Endothelial cell of umbilical vein (primary cell): ENCODE results near the gene SLC1A7. TPM values are rescaled to one million over a fixed set of nuclear protein-coding genes. Genes with fewer than 3 reads are reported as not detected.

Experiments
- BruUV-seq: library from RNA; stranded (reverse); fragments of 400-500 nt; replicated peaks from 2 replicates; lab custom pipeline; 2021; lab: Mats Ljungman, UMichigan
- CTCF ChIA-PET: fragments of 300-600, 350-600 bp; sonication (Branson Sonifier 250); formaldehyde crosslinking; loops from one replicate; lab custom pipeline; 2021; ENCODE audit warnings: antibody characterized with exemption, inconsistent platforms; lab: Charles Lee
- POLR2A ChIA-PET: fragments of 300-600, 350-600 bp; sonication (Branson Sonifier 250); formaldehyde crosslinking; loops from one replicate; lab custom pipeline; 2021; ENCODE audit warnings: antibody characterized with exemption, inconsistent platforms; lab: Charles Lee
- DNase-seq: peaks from one replicate; pipeline ENCODE4 v3.0.0-alpha.2; 2011; ENCODE audit warnings: low read depth, low spot score
- FAIRE-seq: peaks from 2 replicates; lab custom pipeline; 2011; peaks lifted over from hg19 to GRCh38; lab: Jason Lieb, UNC
- H2AFZ ChIP-seq: 2 replicates; pipeline ENCODE4 v1.6.0; 2012; ENCODE audit warnings: low read depth, low read length, control low read depth, inconsistent platforms
- H3K27ac ChIP-seq: 2 replicates; pipeline ENCODE4 v1.5.1; 2011; ENCODE audit warnings: low read depth, mild to moderate bottlenecking, control low read depth, low read length, moderate library complexity; ENCODE audit not compliant: insufficient read depth
- H3K27me3 ChIP-seq, 2 experiments: 2 replicates each; pipeline versions ENCODE4 v1.6.0 to v1.6.1; 2011; ENCODE audit warnings: low read length in 2 of 2, mixed read lengths in 1 of 2; ENCODE audit not compliant: control insufficient read depth in 2 of 2, insufficient read depth in 2 of 2
- H3K36me3 ChIP-seq, 2 experiments: 2 replicates in 1 of 2; 3 replicates in 1 of 2; pipeline ENCODE4 v1.5.1; 2011; ENCODE audit warnings: low read length in 2 of 2, mild to moderate bottlenecking in 1 of 2, moderate library complexity in 1 of 2; ENCODE audit not compliant: control insufficient read depth in 2 of 2, insufficient read depth in 2 of 2; ENCODE audit errors: extremely low read depth in 1 of 2
- H3K4me1 ChIP-seq: 3 replicates; pipeline ENCODE4 v1.5.1; 2011; ENCODE audit warnings: mild to moderate bottlenecking, low read length; ENCODE audit not compliant: control insufficient read depth, insufficient read depth; ENCODE audit errors: extremely low read depth
- H3K4me2 ChIP-seq: 2 replicates; pipeline ENCODE4 v1.6.1; 2011; ENCODE audit warnings: low read length, control low read depth, mixed read lengths; ENCODE audit not compliant: insufficient read depth
- H3K4me3 ChIP-seq, 3 experiments: fragments of 200-600 bp in 1 of 3; sonication (generic), shearing (Covaris generic) in 1 of 3; replicated peaks in 1 of 3; 2 replicates each; pipeline ENCODE4 v1.5.1; 2011 to 2016; ENCODE audit warnings: control low read depth in 3 of 3, low read length in 3 of 3, mild to moderate bottlenecking in 2 of 3, inconsistent platforms in 1 of 3, low read depth in 1 of 3, moderate library complexity in 1 of 3; ENCODE audit not compliant: insufficient read depth in 1 of 3
- H3K79me2 ChIP-seq: 2 replicates; pipeline ENCODE4 v1.6.0; 2012; ENCODE audit warnings: low read length, inconsistent platforms; ENCODE audit not compliant: control insufficient read depth, insufficient read depth
- H3K9ac ChIP-seq: replicated peaks from 2 replicates; pipeline ENCODE3; 2011; ENCODE audit warnings: low read length, control low read depth; ENCODE audit not compliant: insufficient read depth; ENCODE audit errors: extremely low read depth
- H3K9me1 ChIP-seq: replicated peaks from 3 replicates; pipeline ENCODE4 v1.6.0; 2011; ENCODE audit warnings: mild to moderate bottlenecking, low read length; ENCODE audit not compliant: control insufficient read depth, insufficient read depth; ENCODE audit errors: extremely low read depth
- H3K9me3 ChIP-seq: replicated peaks from 2 replicates; pipeline ENCODE4 v1.5.1; 2012; ENCODE audit warnings: low read length, inconsistent platforms; ENCODE audit not compliant: control insufficient read depth, insufficient read depth
- H4K20me1 ChIP-seq: replicated peaks from 2 replicates; pipeline ENCODE3; 2011; ENCODE audit warnings: mild to moderate bottlenecking, low read length; ENCODE audit not compliant: control insufficient read depth, insufficient read depth; ENCODE audit errors: extremely low read depth
- EZH2 ChIP-seq: IDR thresholded peaks from 2 replicates; pipeline ENCODE4 v1.6.1; 2012; ENCODE audit warnings: borderline replicate concordance, low read depth, mild to moderate bottlenecking, moderate library complexity, low read length, inconsistent platforms; ENCODE audit not compliant: severe bottlenecking
- FOS ChIP-seq: IDR thresholded peaks from 2 replicates; pipeline ENCODE4 v1.6.1; 2011; ENCODE audit warnings: mild to moderate bottlenecking, low read length, moderate library complexity, borderline replicate concordance; ENCODE audit not compliant: insufficient read depth
- GATA2 ChIP-seq: IDR thresholded peaks from 2 replicates; pipeline ENCODE4 v1.7.0; 2011; ENCODE audit warnings: low read depth, mild to moderate bottlenecking, moderate library complexity, mixed read lengths, low read length; ENCODE audit not compliant: insufficient read length, insufficient read depth
- JUN ChIP-seq: IDR thresholded peaks from 2 replicates; pipeline ENCODE4 v1.6.1; 2011; ENCODE audit warnings: borderline replicate concordance, low read depth; ENCODE audit not compliant: insufficient read length, insufficient read depth
- MYC ChIP-seq: IDR thresholded peaks from one replicate; pipeline ENCODE4 v1.6.1; 2011; ENCODE audit warnings: mild to moderate bottlenecking, low read depth, low read length
- POLR2A ChIP-seq: IDR thresholded peaks from 2 replicates; pipeline ENCODE4 v1.6.1; 2012; ENCODE audit warnings: low read depth, mild to moderate bottlenecking, control low read depth, low read length
- POLR2AphosphoS5 ChIP-seq: IDR thresholded peaks from 2 replicates; pipeline ENCODE4 v1.6.1; 2012; ENCODE audit warnings: low read depth, mild to moderate bottlenecking, control low read depth, low read length, moderate library complexity; ENCODE audit not compliant: insufficient read depth
- dilution Hi-C: fragments of 300-500 bp; cut with MboI; formaldehyde crosslinking; loops from one replicate; pipeline ENCODE4 v1.15.0; 2019; ENCODE audit warnings: low sequenced_read_pairs; ENCODE audit not compliant: extremely low pct_ligation_motif_present
- intact Hi-C: fragments of 100-400 bp; cut with micrococcal nuclease; formaldehyde crosslinking; loops from one replicate; pipeline ENCODE4 v1.10.0; 2022
- polyA plus RNA-seq, 4 experiments: library from polyadenylated mRNA; depleted of rRNA in 3 of 4; stranded (reverse) in 3 of 4; unstranded in 1 of 4; fragments of >200 nt; gene quantifications; 2 replicates each; pipeline versions ENCODE4 v1.2.1 to v1.2.3, GENCODE V29; 2011 to 2012; ENCODE audit warnings: missing spikeins in 1 of 4
- total RNA-seq: library from RNA; stranded (reverse); gene quantifications from 2 replicates; pipeline ENCODE4 v1.2.3, GENCODE V29; 2021
- TF ChIP-seq, protein P1 (sequence below), 2 donors: IDR thresholded peaks; 1 replicate in 1 of 2; 2 replicates in 1 of 2; pipeline ENCODE4 v1.5.1; 2011; ENCODE audit warnings: low read length in 2 of 2, mild to moderate bottlenecking in 2 of 2, moderate library complexity in 2 of 2, control low read depth in 1 of 2, inconsistent platforms in 1 of 2, low read depth in 1 of 2; ENCODE audit not compliant: insufficient read depth in 1 of 2; ENCODE audit errors: extremely low read depth in 1 of 2
- TF ChIP-seq, protein P2 (sequence below): IDR thresholded peaks from 2 replicates; pipeline ENCODE4 v1.6.1; 2011; ENCODE audit not compliant: insufficient read depth, insufficient read length

The SLC1A7 gene
- total and polyA plus RNA-seq, 2 donors (not counting 3 experiments of a cell fraction or from before 2014, with no cell fraction given) = not detected

GRCh38 chr1:53183095-53183990 is 40.9 kb upstream of the SLC1A7 start:
- H2AFZ ChIP-seq = no peak overlapping the region
- ChIA-PET CTCF (interaction anchor here (0.6 to 5.1 kb wide), 24 partner anchors 9 to 1813 kb away, joined by 3 to 46 read pairs (median 4); partner anchors contain the start of gene ZYG11A), POLR2A (no interaction called here)
- DNase-seq = no peak
- peaks cover 3% of the 10 kb centered on the region in 2 experiments for H3K27me3 ChIP-seq
- TF ChIP-seq POLR2AphosphoS5 = no peak
- TF ChIP-seq EZH2 = no peak
- TF ChIP-seq, protein P1, sequence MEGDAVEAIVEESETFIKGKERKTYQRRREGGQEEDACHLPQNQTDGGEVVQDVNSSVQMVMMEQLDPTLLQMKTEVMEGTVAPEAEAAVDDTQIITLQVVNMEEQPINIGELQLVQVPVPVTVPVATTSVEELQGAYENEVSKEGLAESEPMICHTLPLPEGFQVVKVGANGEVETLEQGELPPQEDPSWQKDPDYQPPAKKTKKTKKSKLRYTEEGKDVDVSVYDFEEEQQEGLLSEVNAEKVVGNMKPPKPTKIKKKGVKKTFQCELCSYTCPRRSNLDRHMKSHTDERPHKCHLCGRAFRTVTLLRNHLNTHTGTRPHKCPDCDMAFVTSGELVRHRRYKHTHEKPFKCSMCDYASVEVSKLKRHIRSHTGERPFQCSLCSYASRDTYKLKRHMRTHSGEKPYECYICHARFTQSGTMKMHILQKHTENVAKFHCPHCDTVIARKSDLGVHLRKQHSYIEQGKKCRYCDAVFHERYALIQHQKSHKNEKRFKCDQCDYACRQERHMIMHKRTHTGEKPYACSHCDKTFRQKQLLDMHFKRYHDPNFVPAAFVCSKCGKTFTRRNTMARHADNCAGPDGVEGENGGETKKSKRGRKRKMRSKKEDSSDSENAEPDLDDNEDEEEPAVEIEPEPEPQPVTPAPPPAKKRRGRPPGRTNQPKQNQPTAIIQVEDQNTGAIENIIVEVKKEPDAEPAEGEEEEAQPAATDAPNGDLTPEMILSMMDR (IDR thresholded peaks at IDR 0.05; ENCODE audit: extremely low read depth in 1 of 2, insufficient read depth in 1 of 2, low read depth in 1 of 2, low read length in 2 of 2) = no peak
- TF ChIP-seq, protein P2, sequence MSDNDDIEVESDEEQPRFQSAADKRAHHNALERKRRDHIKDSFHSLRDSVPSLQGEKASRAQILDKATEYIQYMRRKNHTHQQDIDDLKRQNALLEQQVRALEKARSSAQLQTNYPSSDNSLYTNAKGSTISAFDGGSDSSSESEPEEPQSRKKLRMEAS = no peak
- TF ChIP-seq FOS = no peak
- no peak for TF ChIP-seq POLR2A
- no peak for TF ChIP-seq JUN
- TF ChIP-seq GATA2 = no peak
- TF ChIP-seq MYC = no peak
- no peaks in the 10 kb centered on the region for H4K20me1 ChIP-seq
- H3K4me3 ChIP-seq = no peak overlapping the region
- H3K4me1 ChIP-seq = no peaks in the 10 kb centered on the region
- dilution Hi-C loops = no loop called here
- no peak for FAIRE-seq
- no peaks in the 10 kb centered on the region for H3K9me3 ChIP-seq
- no peaks in the 10 kb centered on the region for H3K79me2 ChIP-seq
- H3K4me2 ChIP-seq = no peak overlapping the region
- H3K27ac ChIP-seq = no peak overlapping the region
- BruUV-seq = no TSS peak
- H3K9ac ChIP-seq = no peak overlapping the region
- H3K9me1 ChIP-seq = no peaks in the 10 kb centered on the region
- H3K36me3 ChIP-seq = no peaks in the 10 kb centered on the region
- intact Hi-C loops = loop anchor here (5.0 kb wide), 1 partner anchor 261 kb away; the partner anchor contains the start of gene ECHDC2
